Measurements from ENCODE around the gene CLNK.
"Not testable (repeated sequence)": the region's sequence is repeated elsewhere in the genome, so short reads cannot be mapped to it uniquely, and the experiment has no call there.

CLNK gene

DNA sequence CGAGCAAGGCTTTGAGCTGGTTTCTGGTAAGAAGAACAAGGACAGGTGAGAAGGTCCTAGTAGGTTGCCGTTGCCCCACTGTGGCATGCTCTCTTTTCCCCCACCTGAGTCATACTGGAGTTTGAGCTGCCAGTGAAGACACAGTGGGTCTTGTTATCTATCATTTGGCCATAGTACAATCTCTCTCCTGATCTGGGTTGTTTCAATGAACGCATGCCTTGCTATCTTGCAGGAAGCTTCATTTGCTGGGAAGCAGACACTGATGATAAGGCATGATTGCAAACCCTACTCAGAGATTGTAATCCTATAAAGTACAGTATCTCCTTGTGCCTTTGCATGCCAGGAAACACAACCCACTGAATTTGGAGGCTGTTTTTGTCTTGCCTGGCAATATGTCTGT is 77.4 kb downstream of the CLNK start:
- no peak for DNase-seq

- DNase-seq = no peak
Observed at GRCh38 chr4:10606483-10607155, 77.9 kb downstream of the CLNK start.

DNA sequence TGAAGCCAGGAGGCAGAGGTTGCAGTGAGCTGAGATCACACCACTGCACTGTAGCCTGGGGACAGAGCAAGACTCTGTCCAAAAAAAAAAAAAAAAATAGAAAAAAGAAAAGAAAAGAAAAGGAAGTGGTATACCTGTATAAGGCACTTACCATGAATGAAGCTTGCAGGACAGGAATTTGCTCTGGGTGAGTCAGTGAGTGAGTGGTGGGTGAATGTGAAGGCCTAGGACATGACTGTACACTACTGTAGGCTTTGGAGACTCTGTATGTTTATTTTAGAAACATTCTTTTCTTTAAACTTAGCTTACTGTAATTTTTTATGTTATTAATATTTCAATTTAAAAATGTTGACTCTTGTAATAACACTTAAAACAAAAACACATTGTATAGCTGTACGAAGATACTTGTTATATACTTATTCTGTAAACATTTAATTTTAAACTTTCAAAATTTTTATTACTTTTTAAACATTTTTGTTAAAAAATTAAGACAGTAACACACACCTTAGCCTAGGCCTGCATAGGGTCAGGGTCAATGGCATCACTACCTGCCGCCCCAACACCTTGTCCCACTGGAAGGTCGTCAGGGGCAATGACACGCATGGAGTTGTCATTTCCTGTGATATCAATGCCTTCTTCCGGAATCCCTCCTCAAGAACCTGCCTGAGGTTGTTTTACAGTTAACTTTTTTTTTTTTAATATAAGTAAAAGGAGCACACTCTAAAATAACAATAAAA is 78.7 kb downstream of the CLNK start:
- DNase-seq = no peak

DNA sequence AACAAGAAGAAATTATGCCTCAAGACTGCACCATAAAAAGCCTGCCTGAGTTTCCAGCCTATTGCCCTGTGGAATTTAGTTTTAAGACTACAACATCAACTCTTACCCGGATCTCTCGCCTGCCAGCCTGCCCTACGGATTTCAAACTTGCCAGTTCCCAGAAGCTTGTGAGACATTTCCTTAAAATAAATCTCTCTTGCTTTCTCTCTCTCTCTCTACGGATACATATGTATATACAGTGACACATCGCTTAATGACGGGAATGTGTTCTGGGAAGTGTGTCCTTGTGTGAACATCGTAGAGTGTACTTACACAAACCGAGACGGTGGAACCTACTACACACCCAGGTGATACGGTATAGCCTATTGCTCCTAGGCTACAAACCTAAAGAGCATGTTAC is 79.5 kb downstream of the CLNK start:
- no peak for DNase-seq

GRCh38 chr4:10599574-10599973 is 85.0 kb downstream of the CLNK start:
- DNase-seq = no peak

- DNase-seq = no peak
Observed at GRCh38 chr4:10598829-10599228, 85.7 kb downstream of the CLNK start.

DNA sequence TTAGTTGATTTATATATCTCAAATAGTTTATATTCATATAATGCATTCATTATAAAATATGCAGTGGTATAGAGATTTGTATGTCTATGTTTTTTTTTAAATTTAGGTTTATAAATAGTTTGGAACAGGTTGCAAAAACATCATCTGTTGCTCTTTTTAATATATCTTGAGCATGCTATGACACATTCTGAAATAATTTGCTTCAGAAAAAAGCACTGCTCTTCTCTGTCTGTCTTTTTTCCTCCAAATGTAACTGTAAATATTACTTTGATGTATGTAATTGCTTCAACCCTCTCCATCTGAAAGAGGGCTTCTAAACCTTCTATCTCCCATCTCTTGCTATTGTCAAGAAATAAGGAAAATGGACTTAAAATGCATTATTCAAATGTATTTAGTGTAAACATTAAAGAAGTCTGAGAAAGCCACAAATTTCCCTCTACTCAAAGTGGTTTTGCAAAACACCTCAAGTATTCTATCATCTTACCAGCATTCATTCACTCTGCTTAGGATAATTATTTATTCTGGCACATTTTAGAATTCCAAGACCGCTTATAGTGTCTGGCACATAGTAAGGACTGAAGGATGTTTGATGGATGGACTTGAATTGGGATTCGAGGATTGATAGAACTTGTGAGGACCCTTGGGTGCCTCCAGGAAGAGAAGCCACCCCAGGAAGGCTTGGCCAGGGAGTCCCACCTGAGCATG is 87.8 kb downstream of the CLNK start:
- DNase-seq = no peak

- DNase-seq = no peak
Observed at GRCh38 chr4:10593130-10593529, 91.4 kb downstream of the CLNK start.

DNA sequence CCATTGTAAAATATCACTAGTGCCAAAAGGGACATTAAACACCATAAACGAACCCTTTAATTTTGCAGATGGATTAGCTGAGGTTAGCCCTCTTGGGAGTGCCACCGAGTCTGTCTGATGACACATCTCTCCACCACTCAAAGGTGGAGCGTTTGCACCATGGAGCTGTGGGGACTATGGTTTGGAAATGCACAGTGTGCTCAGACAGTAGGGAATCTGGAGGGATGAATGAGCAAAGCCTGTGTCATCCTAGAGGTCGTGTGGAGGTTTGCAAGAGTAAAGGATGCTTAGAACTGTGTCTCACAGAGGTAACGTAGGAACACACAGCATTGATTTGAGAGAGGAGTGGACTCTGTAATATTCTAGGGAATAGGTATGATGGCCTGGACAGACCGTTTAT is 93.7 kb downstream of the CLNK start:
- no peak for DNase-seq

- no peak for DNase-seq
Observed at GRCh38 chr4:10589799-10590198, 94.8 kb downstream of the CLNK start.

- DNase-seq = no peak
Observed at GRCh38 chr4:10589321-10589720, 95.2 kb downstream of the CLNK start.

DNA sequence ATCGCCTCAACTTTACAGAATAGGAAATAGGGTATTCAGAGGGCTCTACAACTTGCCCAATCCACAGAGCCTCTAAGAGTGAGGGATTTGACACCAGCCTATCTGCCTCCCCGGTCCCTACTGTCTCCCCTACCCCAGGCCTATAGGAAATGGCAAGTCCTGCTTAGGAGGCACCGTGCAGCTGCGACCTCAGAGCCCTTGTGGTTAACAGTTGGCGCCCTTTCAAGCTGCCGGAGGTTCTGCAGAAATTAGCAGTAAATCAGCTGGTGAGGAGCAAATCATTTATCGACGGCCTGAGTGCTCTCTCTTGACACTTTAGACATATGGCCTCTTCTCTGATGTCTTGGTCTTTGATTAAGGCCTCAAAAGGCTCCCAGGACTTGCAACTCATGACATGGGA is 96.9 kb downstream of the CLNK start:
- no peak for DNase-seq

GRCh38 chr4:10587296-10587695 is 97.3 kb downstream of the CLNK start:
- no peak for DNase-seq

DNA sequence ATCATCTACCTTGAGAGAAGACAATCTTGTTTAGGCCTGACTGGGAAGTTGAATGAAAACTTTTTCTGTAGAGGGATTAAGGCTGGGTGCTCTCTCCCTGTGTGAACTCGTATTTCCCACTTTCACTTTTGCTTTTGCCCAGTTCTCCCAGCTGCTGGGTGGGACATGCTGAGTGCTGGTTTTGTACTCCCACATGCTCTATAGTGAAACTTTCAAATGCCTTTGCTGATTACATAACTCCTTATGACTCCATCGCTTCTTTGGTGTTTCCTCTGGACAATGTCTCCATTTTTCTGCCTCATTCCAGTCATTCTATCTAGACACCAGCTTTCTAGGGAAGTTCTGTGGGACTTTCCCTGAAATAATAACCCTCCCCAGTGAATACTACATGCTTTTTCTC is 100.5 kb downstream of the CLNK start:
- DNase-seq = no peak

DNA sequence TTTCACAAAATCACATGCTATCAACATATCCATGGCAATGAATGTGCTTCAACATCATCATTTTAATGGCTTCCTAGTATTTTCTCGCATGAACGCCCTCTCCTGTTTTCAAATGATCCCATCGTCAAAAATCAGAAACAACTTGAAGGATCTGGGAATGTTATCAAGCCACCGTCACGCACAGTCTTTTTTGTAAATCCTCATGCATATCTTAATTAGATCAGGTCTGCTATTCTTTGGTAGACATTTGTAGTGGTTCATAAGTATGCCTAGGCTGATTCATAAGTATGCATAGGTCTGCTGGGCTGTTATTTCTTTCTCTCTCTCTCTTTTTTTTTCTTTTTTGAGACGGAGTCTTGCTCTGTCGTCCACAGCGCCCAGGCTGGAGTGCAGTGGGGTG is 101.6 kb downstream of the CLNK start:
- DNase-seq = no peak

DNA sequence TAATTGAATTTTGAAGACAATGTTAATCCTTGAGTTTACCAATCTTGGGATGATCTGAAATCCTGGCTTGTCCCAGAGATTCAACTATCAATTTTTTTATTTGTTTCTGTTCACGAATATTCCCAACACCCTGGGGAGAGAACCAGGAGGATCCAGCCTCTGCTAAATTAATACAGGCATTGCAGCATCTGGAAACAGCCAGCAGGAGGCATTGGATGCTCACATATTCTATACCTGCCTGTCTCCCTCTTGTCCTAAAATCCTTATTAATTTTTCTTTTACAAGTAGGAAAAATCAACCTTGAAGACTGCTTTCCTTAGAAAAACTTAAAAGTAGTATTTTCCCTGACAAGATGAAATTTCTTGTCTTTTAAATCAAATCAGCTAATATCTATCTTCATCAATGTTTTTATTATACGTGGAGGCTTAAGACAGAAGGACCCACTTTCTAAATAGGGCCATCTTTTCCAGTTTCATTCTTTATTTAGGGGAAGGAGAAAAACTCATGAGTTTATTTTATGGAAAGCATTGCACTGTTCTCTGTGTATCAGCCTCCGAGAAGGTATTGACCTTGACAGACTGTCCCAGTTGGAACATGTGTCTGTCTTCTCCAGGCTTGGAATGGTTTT is 102.4 kb downstream of the CLNK start:
- no peak for DNase-seq

GRCh38 chr4:10581022-10581421 is 103.5 kb downstream of the CLNK start:
- DNase-seq = no peak

- DNase-seq = no peak
Observed at GRCh38 chr4:10579648-10580047, 104.9 kb downstream of the CLNK start.

GRCh38 chr4:10577508-10578426 is 106.8 kb downstream of the CLNK start:
- no peak for DNase-seq

GRCh38 chr4:10577018-10577417 is 107.5 kb downstream of the CLNK start:
- DNase-seq = no peak

DNA sequence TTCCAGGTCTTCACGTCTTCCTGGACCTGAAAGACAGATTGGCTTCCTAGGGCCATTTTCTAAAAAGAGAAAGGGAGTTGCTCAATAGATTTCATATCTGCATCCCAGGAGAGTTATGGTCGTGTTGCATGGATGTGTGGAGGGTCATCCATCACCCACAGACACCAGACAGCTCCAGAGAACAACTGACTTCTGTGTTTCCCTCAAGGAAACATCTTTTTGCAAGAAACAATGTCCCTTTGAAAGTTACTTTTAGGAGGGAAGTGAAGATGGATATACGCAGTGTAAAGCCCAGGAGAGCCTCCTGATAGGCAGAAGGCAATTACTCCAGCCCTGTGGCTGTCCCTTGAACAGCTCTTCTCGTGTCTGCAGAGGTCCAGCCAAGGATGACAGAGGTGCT is 108.3 kb downstream of the CLNK start:
- DNase-seq = no peak

DNA sequence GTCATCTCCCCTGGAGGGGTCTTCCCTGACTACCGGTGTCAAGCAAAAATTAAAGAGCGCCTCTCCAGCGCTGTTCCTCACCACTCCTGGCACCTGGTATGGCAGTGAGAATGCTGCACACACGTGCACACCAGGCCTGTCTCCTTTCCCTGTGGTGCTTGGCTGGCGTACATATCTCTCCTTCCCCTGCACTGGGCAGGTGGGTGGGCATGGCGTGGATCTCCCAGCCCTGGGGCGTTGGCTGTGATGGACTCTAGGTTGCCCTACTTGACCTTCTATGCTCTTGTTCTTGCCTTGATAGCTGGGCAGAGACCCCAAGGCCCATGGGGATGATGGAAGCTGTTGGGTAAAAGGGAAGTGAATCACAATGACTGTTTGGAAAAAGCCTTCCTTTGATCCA is 109.2 kb downstream of the CLNK start:
- DNase-seq = no peak

DNA sequence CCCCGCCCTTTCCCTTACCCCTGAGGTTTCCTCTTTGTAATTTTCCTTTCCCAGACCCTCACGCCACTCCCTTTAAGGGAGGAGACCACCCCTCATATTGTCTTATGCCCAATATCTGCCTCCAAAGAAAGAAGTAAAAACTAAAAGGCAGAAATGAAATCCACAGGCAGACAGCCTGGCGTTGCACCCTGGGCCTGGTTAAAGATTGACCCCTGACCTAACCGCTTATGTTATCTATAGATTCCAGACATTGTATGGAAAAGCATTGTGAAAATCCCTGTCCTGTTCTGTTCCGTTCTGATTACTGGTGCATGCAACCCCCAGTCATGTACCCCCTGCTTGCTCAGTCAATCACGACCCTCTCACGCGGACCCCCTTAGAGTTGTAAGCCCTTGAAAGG is 110.0 kb downstream of the CLNK start:
- DNase-seq = not testable (repeated sequence)
